Breast epithelium (tissue), 3 donors: ENCODE data around the gene NUBPL.
"Not testable (repeated sequence)": the region's sequence is repeated elsewhere in the genome, so short reads cannot be mapped to it uniquely, and the experiment has no call there.

Experiments
- CTCF ChIP-seq, 3 donors: fragments of 450-650 bp; IDR thresholded peaks; one replicate each; pipeline ENCODE4 v1.5.1; 2016 to 2017; ENCODE audit warnings: antibody characterized with exemption in 3 of 3, mild to moderate bottlenecking in 3 of 3, moderate library complexity in 3 of 3
- POLR2A ChIP-seq: fragments of 450-650 bp; IDR thresholded peaks from one replicate; pipeline ENCODE4 v1.6.1; 2016; ENCODE audit warnings: antibody characterized with exemption, mild to moderate bottlenecking, moderate library complexity

GRCh38 chr14:31813724-31814490 lies 252.7 kb downstream of the NUBPL start:
- not testable (repeated sequence) for TF ChIP-seq CTCF (IDR thresholded peaks at IDR 0.05); POLR2A
